ENCODE measurements around the gene YTHDF2.

Gene YTHDF2

DNA sequence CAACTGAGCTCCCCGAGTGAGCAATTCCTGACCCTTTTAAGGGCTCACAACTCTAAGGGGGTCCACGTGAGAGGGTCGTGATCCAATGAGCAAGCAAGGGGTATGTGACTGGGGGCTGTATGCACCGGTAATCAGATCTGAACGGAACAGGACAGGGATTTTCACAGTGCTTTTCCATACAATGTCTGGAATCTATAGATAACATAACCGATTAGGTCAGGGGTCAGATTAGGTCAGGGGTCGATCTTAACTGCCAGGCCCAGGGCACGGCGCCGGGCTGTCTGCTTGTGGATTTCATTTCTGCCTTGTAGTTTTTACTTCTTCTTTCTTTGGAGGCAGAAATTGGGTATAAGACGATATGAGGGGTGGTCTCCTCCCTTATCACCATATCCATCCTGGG, 44.6 kb downstream of the YTHDF2 start:
- H3K27ac ChIP-seq (ENCODE audit: low read depth, low read length) = no peak overlapping the region
- TF ChIP-seq EZH2phosphoT487 (conservative IDR thresholded peaks at IDR 0.05; ENCODE audit: low read length) = no peak
- H3F3A ChIP-seq (ENCODE audit: insufficient read depth) = no peaks in the 10 kb centered on the region; the same call in 1 of the 2 replicates

DNA sequence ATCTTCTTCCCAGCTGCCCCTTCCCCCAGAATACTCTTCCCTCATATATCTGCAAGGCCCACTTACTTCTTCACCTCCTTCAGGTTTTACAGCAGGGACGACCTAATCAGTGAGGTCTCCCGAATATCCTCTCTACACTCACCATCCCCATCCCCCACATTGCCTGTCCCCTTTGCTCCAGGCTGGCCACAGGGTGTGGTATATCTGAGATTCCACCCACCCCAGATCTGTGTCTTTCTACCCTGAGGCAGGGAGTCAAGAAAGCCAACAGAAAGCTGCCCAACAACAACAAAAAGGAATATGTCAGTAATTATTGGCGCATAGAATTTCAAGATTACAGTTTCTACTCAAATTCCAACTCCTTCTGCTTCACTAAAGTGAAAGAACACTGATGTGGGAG, 45.3 kb downstream of the YTHDF2 start:
- no peak for TF ChIP-seq EZH2phosphoT487 (conservative IDR thresholded peaks at IDR 0.05; ENCODE audit: low read length)
- TF ChIP-seq, protein P1, sequence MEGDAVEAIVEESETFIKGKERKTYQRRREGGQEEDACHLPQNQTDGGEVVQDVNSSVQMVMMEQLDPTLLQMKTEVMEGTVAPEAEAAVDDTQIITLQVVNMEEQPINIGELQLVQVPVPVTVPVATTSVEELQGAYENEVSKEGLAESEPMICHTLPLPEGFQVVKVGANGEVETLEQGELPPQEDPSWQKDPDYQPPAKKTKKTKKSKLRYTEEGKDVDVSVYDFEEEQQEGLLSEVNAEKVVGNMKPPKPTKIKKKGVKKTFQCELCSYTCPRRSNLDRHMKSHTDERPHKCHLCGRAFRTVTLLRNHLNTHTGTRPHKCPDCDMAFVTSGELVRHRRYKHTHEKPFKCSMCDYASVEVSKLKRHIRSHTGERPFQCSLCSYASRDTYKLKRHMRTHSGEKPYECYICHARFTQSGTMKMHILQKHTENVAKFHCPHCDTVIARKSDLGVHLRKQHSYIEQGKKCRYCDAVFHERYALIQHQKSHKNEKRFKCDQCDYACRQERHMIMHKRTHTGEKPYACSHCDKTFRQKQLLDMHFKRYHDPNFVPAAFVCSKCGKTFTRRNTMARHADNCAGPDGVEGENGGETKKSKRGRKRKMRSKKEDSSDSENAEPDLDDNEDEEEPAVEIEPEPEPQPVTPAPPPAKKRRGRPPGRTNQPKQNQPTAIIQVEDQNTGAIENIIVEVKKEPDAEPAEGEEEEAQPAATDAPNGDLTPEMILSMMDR (IDR thresholded peaks at IDR 0.05; ENCODE audit: insufficient read depth, low read length, poor library complexity, severe bottlenecking) = no peak
- Histone ChIP-seq H3K4me2 (ENCODE audit: low read depth, low read length, poor library complexity, severe bottlenecking) (no peak overlapping the region), H4K20me1 (ENCODE audit: low read depth, low read length) (no peaks in the 10 kb centered on the region), H3K9me3 (ENCODE audit: insufficient read depth, low read length) (no peaks in the 10 kb centered on the region), H3K36me3 (ENCODE audit: low read length) (no peaks in the 10 kb centered on the region), H3K79me2 (ENCODE audit: insufficient read depth, low read length) (no peaks in the 10 kb centered on the region), H3K9ac (ENCODE audit: low read length) (no peak overlapping the region), H3K27ac (ENCODE audit: low read depth, low read length) (no peak overlapping the region), H3K27me3 (ENCODE audit: low read length) (no peaks in the 10 kb centered on the region), H3K9me2 (replicated peaks; ENCODE audit: insufficient read depth, low read length) (no peaks in the 10 kb centered on the region), H3K4me3 (ENCODE audit: insufficient read depth, low read length, poor library complexity, severe bottlenecking) (no peak overlapping the region), H2AFZ (ENCODE audit: low read depth, low read length, severe bottlenecking) (no peak overlapping the region), H3F3A (ENCODE audit: insufficient read depth) (no peaks in the 10 kb centered on the region; the same call in 1 of the 2 replicates)

More for the DNA sequence above, 44.6 kb downstream of the YTHDF2 start:
- H3K27me3 ChIP-seq (ENCODE audit: low read length) = no peaks in the 10 kb centered on the region
- no peak overlapping the region for H3K4me2 ChIP-seq (ENCODE audit: low read depth, low read length, poor library complexity, severe bottlenecking)
- H3K4me3 ChIP-seq (ENCODE audit: insufficient read depth, low read length, poor library complexity, severe bottlenecking) = no peak overlapping the region
- H3K79me2 ChIP-seq (ENCODE audit: insufficient read depth, low read length) = no peaks in the 10 kb centered on the region
- no peak overlapping the region for H3K9ac ChIP-seq (ENCODE audit: low read length)
- H3K9me3 ChIP-seq (ENCODE audit: insufficient read depth, low read length) = no peaks in the 10 kb centered on the region
- no peak overlapping the region for H2AFZ ChIP-seq (ENCODE audit: low read depth, low read length, severe bottlenecking)
- H3K9me2 ChIP-seq (replicated peaks; ENCODE audit: insufficient read depth, low read length) = no peaks in the 10 kb centered on the region
- no peaks in the 10 kb centered on the region for H3K36me3 ChIP-seq (ENCODE audit: low read length)
- H4K20me1 ChIP-seq (ENCODE audit: low read depth, low read length) = no peaks in the 10 kb centered on the region

DNA sequence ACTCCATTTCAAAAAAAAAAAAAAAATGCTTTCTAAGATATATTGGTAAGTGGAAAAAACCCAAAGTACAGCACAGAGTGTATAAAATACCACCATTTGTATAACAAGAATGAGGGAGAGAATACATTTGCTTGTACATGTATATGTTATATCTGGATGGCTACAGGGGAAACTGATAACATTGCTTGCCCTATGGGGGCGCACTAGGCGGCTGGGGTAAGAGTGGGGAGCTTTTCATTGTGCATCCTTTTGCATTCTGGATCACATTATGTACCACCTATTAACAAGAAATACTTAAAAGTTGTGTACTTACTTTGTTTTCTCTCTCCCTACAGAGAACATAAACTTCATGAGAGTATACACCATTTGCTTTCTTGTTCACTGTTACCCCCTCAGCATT, 46.6 kb downstream of the YTHDF2 start:
- Histone ChIP-seq H3K27ac (ENCODE audit: low read depth, low read length) (no peak overlapping the region), H3K79me2 (ENCODE audit: insufficient read depth, low read length) (no peaks in the 10 kb centered on the region), H3K9ac (ENCODE audit: low read length) (no peak overlapping the region), H3K9me3 (ENCODE audit: insufficient read depth, low read length) (no peaks in the 10 kb centered on the region), H2AFZ (ENCODE audit: low read depth, low read length, severe bottlenecking) (no peak overlapping the region), H3K4me3 (ENCODE audit: insufficient read depth, low read length, poor library complexity, severe bottlenecking) (no peak overlapping the region), H3K9me2 (replicated peaks; ENCODE audit: insufficient read depth, low read length) (no peaks in the 10 kb centered on the region), H3F3A (ENCODE audit: insufficient read depth) (no peaks in the 10 kb centered on the region), H3K36me3 (ENCODE audit: low read length) (no peaks in the 10 kb centered on the region), H4K20me1 (ENCODE audit: low read depth, low read length) (no peaks in the 10 kb centered on the region), H3K27me3 (ENCODE audit: low read length) (no peaks in the 10 kb centered on the region), H3K4me2 (ENCODE audit: low read depth, low read length, poor library complexity, severe bottlenecking) (no peak overlapping the region)
- TF ChIP-seq, protein P1 (IDR thresholded peaks at IDR 0.05; ENCODE audit: insufficient read depth, low read length, poor library complexity, severe bottlenecking) = no peak
- TF ChIP-seq EZH2phosphoT487 (conservative IDR thresholded peaks at IDR 0.05; ENCODE audit: low read length) = no peak

DNA sequence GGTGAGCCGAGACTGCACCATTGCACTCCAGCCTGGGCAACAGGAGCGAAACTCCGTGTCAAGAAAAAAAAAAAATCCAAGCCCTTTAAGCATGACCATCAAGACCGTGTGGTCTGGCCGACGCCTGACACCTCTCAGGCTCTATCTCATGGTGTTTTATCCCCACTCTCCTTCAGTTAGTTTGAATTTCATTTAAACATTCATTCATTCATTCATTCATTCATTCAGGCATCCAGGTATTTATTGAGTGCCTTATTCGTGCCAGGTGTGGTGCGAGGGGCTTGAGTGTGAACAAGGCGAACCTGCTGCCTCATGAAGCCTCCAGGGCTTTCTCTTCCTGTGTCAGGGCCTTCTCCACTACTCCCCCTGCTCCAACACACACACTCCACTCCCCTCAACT, 52.7 kb downstream of the YTHDF2 start:
- H4K20me1 ChIP-seq (ENCODE audit: low read depth, low read length) = no peaks in the 10 kb centered on the region
- TF ChIP-seq EZH2phosphoT487 (conservative IDR thresholded peaks at IDR 0.05; ENCODE audit: low read length) = no peak
- TF ChIP-seq, protein P1 (IDR thresholded peaks at IDR 0.05; ENCODE audit: insufficient read depth, low read length, poor library complexity, severe bottlenecking) = no peak
- H3K27me3 ChIP-seq (ENCODE audit: low read length) = no peaks in the 10 kb centered on the region

More for the DNA sequence above, 52.7 kb downstream of the YTHDF2 start:
- Histone ChIP-seq H3K27ac (ENCODE audit: low read depth, low read length) (no peak overlapping the region), H3K9me3 (ENCODE audit: insufficient read depth, low read length) (no peaks in the 10 kb centered on the region), H3K4me3 (ENCODE audit: insufficient read depth, low read length, poor library complexity, severe bottlenecking) (no peak overlapping the region), H3K9me2 (replicated peaks; ENCODE audit: insufficient read depth, low read length) (no peaks in the 10 kb centered on the region), H3K9ac (ENCODE audit: low read length) (no peak overlapping the region), H3K4me2 (ENCODE audit: low read depth, low read length, poor library complexity, severe bottlenecking) (no peak overlapping the region), H3K36me3 (ENCODE audit: low read length) (no peaks in the 10 kb centered on the region), H2AFZ (ENCODE audit: low read depth, low read length, severe bottlenecking) (no peak overlapping the region), H3F3A (ENCODE audit: insufficient read depth) (no peaks in the 10 kb centered on the region), H3K79me2 (ENCODE audit: insufficient read depth, low read length) (no peaks in the 10 kb centered on the region)

All from SU-DHL-6 (cell line).